ENCODE measurements around the gene C1RL. TPM values are rescaled to one million over a fixed set of nuclear protein-coding genes. Genes with fewer than 3 reads are reported as not detected.

The C1RL gene, protein sequence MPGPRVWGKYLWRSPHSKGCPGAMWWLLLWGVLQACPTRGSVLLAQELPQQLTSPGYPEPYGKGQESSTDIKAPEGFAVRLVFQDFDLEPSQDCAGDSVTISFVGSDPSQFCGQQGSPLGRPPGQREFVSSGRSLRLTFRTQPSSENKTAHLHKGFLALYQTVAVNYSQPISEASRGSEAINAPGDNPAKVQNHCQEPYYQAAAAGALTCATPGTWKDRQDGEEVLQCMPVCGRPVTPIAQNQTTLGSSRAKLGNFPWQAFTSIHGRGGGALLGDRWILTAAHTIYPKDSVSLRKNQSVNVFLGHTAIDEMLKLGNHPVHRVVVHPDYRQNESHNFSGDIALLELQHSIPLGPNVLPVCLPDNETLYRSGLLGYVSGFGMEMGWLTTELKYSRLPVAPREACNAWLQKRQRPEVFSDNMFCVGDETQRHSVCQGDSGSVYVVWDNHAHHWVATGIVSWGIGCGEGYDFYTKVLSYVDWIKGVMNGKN
- polyA plus RNA-seq (2011; rRNA removed) (30.4 and 32.4 TPM in 2 replicates), polyA plus RNA-seq (2017; fragmentation: RNase III; extraction: RNeasy Plus Mini Kit Qiagen cat#74134 plus additional on column Dnase treatment) (20.8 to 28.3 TPM (median 25.2 TPM) in 3 replicates), polyA minus RNA-seq (2011; rRNA and poly(A)+ RNA removed) (48.3 and 54.9 TPM in 2 replicates)
- polyA plus RNA-seq (2012; cell fraction: cytosol; rRNA removed) = 12.2 and 17.4 TPM in 2 replicates
- 25.9 and 28.2 TPM in 2 replicates for polyA plus RNA-seq (2012; cell fraction: nucleus; rRNA removed)

DNA sequence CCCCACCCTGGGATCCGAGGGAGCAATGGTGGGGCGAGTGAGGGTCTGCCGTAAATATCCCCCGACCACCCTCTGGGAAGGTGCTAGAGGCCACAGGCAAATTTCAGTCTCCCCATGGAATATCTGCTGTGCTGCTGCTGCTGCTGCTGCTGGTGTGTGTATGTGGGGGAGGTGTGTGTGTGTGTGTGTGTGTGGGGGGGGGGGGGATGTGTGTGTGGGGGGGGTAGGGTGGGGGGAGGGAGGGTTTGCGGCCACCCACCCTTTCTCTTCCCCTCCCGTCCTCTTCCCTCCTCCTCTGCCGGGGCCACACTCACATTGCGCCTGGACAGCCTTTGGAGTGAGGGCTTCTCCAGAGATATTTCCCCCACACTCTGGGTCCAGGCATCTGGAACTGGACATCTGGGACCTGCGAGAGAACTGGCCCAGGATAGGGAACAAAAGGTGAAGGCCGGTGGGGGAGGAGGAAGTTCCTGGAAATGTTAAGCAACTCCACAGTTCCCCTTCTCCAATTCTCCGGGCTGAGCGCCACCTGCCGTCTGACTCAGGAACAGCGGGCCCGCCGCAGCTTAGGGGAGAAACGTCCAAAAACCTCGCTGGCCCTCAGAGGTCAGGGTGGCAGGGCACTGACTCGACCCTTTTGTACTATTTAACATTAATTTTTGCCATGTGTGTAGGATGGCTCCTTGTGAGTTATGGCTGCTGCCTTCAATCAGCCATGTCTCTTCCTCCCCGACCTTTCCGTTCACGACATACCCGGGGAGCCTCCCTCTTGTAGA is at the start of gene C1RL:
Gene C1RL (minus strand): TSS at position 419 of the 776 bp plus-strand sequence. CDS start 34 bp downstream, at position 385.
- peaks cover 30% of the 10 kb centered on the region for H3K4me1 ChIP-seq
- CTCF ChIA-PET = interaction anchor here (0.6 to 8.4 kb wide), 39 partner anchors 9 to 292 kb away, joined by 3 to 309 read pairs (median 4); partner anchors contain the start of genes C12orf57, C1R, C1S and CLSTN3
- POLR2A ChIA-PET = interaction anchor here (0.5 to 4.0 kb wide), 11 partner anchors 9 to 165 kb away, joined by 3 to 30 read pairs (median 3); partner anchors contain the start of genes C12orf57, C1S, LPCAT3 and RNU7-1
- WGBS (ENCODE audit: missing lambda C conversion rate) = 15% methylated on average over 23 of the region's 23 CpGs
- peaks cover 17% of the 10 kb centered on the region for H3K9me3 ChIP-seq
- FAIRE-seq (peak; percentile 81), DNase-seq (ENCODE audit: low read depth in 1 of 2, low spot score in 1 of 2) (peak; percentile 73 to 90), ATAC-seq (peak; percentile 67 to 71)
- H3K27ac ChIP-seq = peak within 1 kb of the TSS; percentile 96 to 97
- H3K4me2 ChIP-seq = peak within 1 kb of the TSS; percentile 94
- H3K4me3 ChIP-seq = peak within 1 kb of the TSS; percentile 55
- TF ChIP-seq HOXB13 (CRISPR knock-in tag; IDR thresholded peaks at IDR 0.05; ENCODE audit: low read depth) (no peak), TFCP2L1 (CRISPR knock-in tag; IDR thresholded peaks at IDR 0.05) (no peak), ZSCAN20 (CRISPR knock-in tag; IDR thresholded peaks at IDR 0.05) (no peak), JUN (IDR thresholded peaks at IDR 0.05) (peak in 1 of 2 experiments; percentile 68; a peak in 3 of 5 replicates), KDM1A (IDR thresholded peaks at IDR 0.05; ENCODE audit: low read depth) (no peak), RARB (CRISPR knock-in tag; IDR thresholded peaks at IDR 0.05) (peak; percentile 61; the same call in 1 of the 2 replicates), TP53 (CRISPR knock-in tag; IDR thresholded peaks at IDR 0.05) (no peak), BHLHE40 (IDR thresholded peaks at IDR 0.05; ENCODE audit: low read depth, low read length) (no peak), RNF2 (IDR thresholded peaks at IDR 0.05; ENCODE audit: borderline replicate concordance, low read depth) (no peak), SREBF2 (IDR thresholded peaks at IDR 0.05) (no peak), ZFP36 (IDR thresholded peaks at IDR 0.05; ENCODE audit: borderline replicate concordance, partially characterized antibody) (no peak), CHD4 (IDR thresholded peaks at IDR 0.05; ENCODE audit: borderline replicate concordance) (no peak), HDAC2 (IDR thresholded peaks at IDR 0.05) (no peak), HOXA7 (CRISPR knock-in tag; IDR thresholded peaks at IDR 0.05) (0 out of 2 replicates have a peak, but pooled peaks have one; percentile 30), PHF8 (IDR thresholded peaks at IDR 0.05; ENCODE audit: borderline replicate concordance, low read depth) (no peak), EHF (CRISPR knock-in tag; IDR thresholded peaks at IDR 0.05) (no peak), RCOR1 (IDR thresholded peaks at IDR 0.05; ENCODE audit: low read depth, low read length) (no peak), NFE2L2 (conservative IDR thresholded peaks at IDR 0.05; ENCODE audit: low read length) (no peak), FOSB (CRISPR knock-in tag; IDR thresholded peaks at IDR 0.05) (no peak), RFX5 (IDR thresholded peaks at IDR 0.05) (no peak), POLR2A (IDR thresholded peaks at IDR 0.05; ENCODE audit: low read length) (peak; percentile 41), GATA3 (IDR thresholded peaks at IDR 0.05; ENCODE audit: borderline replicate concordance) (peak; percentile 24; the same call in 1 of the 2 replicates), NPAS2 (CRISPR knock-in tag; IDR thresholded peaks at IDR 0.05; ENCODE audit: borderline replicate concordance) (no peak), CHD2 (IDR thresholded peaks at IDR 0.05; ENCODE audit: low read length, partially characterized antibody) (peak; percentile 52), HOXB5 (CRISPR knock-in tag; IDR thresholded peaks at IDR 0.05) (no peak), CBX8 (IDR thresholded peaks at IDR 0.05) (no peak)
- TF ChIP-seq, protein P1, sequence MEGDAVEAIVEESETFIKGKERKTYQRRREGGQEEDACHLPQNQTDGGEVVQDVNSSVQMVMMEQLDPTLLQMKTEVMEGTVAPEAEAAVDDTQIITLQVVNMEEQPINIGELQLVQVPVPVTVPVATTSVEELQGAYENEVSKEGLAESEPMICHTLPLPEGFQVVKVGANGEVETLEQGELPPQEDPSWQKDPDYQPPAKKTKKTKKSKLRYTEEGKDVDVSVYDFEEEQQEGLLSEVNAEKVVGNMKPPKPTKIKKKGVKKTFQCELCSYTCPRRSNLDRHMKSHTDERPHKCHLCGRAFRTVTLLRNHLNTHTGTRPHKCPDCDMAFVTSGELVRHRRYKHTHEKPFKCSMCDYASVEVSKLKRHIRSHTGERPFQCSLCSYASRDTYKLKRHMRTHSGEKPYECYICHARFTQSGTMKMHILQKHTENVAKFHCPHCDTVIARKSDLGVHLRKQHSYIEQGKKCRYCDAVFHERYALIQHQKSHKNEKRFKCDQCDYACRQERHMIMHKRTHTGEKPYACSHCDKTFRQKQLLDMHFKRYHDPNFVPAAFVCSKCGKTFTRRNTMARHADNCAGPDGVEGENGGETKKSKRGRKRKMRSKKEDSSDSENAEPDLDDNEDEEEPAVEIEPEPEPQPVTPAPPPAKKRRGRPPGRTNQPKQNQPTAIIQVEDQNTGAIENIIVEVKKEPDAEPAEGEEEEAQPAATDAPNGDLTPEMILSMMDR (IDR thresholded peaks at IDR 0.05) = peak; percentile 88
- TF ChIP-seq, protein P2, sequence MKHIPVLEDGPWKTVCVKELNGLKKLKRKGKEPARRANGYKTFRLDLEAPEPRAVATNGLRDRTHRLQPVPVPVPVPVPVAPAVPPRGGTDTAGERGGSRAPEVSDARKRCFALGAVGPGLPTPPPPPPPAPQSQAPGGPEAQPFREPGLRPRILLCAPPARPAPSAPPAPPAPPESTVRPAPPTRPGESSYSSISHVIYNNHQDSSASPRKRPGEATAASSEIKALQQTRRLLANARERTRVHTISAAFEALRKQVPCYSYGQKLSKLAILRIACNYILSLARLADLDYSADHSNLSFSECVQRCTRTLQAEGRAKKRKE (CRISPR knock-in tag; IDR thresholded peaks at IDR 0.05; ENCODE audit: low read depth) = peak; percentile 27; the same call in 1 of the 2 replicates
- TF ChIP-seq, protein P3, sequence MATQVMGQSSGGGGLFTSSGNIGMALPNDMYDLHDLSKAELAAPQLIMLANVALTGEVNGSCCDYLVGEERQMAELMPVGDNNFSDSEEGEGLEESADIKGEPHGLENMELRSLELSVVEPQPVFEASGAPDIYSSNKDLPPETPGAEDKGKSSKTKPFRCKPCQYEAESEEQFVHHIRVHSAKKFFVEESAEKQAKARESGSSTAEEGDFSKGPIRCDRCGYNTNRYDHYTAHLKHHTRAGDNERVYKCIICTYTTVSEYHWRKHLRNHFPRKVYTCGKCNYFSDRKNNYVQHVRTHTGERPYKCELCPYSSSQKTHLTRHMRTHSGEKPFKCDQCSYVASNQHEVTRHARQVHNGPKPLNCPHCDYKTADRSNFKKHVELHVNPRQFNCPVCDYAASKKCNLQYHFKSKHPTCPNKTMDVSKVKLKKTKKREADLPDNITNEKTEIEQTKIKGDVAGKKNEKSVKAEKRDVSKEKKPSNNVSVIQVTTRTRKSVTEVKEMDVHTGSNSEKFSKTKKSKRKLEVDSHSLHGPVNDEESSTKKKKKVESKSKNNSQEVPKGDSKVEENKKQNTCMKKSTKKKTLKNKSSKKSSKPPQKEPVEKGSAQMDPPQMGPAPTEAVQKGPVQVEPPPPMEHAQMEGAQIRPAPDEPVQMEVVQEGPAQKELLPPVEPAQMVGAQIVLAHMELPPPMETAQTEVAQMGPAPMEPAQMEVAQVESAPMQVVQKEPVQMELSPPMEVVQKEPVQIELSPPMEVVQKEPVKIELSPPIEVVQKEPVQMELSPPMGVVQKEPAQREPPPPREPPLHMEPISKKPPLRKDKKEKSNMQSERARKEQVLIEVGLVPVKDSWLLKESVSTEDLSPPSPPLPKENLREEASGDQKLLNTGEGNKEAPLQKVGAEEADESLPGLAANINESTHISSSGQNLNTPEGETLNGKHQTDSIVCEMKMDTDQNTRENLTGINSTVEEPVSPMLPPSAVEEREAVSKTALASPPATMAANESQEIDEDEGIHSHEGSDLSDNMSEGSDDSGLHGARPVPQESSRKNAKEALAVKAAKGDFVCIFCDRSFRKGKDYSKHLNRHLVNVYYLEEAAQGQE (IDR thresholded peaks at IDR 0.05) = no peak
- TF ChIP-seq, protein P4, sequence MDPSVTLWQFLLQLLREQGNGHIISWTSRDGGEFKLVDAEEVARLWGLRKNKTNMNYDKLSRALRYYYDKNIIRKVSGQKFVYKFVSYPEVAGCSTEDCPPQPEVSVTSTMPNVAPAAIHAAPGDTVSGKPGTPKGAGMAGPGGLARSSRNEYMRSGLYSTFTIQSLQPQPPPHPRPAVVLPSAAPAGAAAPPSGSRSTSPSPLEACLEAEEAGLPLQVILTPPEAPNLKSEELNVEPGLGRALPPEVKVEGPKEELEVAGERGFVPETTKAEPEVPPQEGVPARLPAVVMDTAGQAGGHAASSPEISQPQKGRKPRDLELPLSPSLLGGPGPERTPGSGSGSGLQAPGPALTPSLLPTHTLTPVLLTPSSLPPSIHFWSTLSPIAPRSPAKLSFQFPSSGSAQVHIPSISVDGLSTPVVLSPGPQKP (IDR thresholded peaks at IDR 0.05; ENCODE audit: low read depth, low read length) = no peak
- TF ChIP-seq, protein P5, sequence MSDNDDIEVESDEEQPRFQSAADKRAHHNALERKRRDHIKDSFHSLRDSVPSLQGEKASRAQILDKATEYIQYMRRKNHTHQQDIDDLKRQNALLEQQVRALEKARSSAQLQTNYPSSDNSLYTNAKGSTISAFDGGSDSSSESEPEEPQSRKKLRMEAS (IDR thresholded peaks at IDR 0.05) = peak; percentile 29; the same call in 1 of the 2 replicates
